Loucy (cell line): Measurements from ENCODE around the gene C1QTNF9.

Experiments used
- H2AFZ ChIP-seq: fragments of 200-600 bp; sonication (generic); 2 replicates; pipeline ENCODE4 v1.6.0; 2016; ENCODE audit warnings: antibody characterized with exemption, mild to moderate bottlenecking, low read length, moderate library complexity
- H3F3A ChIP-seq: fragments of 200-600 bp; 2 replicates; pipeline ENCODE4 v1.6.0; 2016; ENCODE audit warnings: antibody characterized with exemption, low read depth, mild to moderate bottlenecking
- H3K27me3 ChIP-seq: fragments of 200-600 bp; sonication (generic); 2 replicates; pipeline ENCODE4 v1.6.1; 2014; ENCODE audit warnings: low read length, mild to moderate bottlenecking; ENCODE audit not compliant: insufficient read depth, poor library complexity, severe bottlenecking
- H3K36me3 ChIP-seq: fragments of 200-600 bp; sonication (generic); 2 replicates; pipeline ENCODE4 v1.6.1; 2016; ENCODE audit warnings: low read length; ENCODE audit not compliant: insufficient read depth
- H3K4me1 ChIP-seq: fragments of 200-600 bp; sonication (generic); 2 replicates; pipeline ENCODE4 v1.5.1; 2014; ENCODE audit warnings: low read length, mild to moderate bottlenecking; ENCODE audit not compliant: insufficient read depth, poor library complexity, severe bottlenecking
- H3K4me2 ChIP-seq: fragments of 200-600 bp; sonication (generic); 2 replicates; pipeline ENCODE4 v1.6.0; 2014; ENCODE audit warnings: antibody characterized with exemption, low read length, low read depth, mild to moderate bottlenecking; ENCODE audit not compliant: poor library complexity, severe bottlenecking
- H3K4me3 ChIP-seq: fragments of 200-600 bp; sonication (generic); 2 replicates; pipeline ENCODE4 v1.5.1; 2014; ENCODE audit warnings: low read length, mild to moderate bottlenecking, mixed read lengths; ENCODE audit not compliant: poor library complexity, severe bottlenecking
- H3K79me2 ChIP-seq: fragments of 200-600 bp; sonication (generic); 2 replicates; pipeline ENCODE4 v1.6.1; 2014; ENCODE audit warnings: low read length; ENCODE audit not compliant: insufficient read depth
- H3K9ac ChIP-seq: fragments of 200-600 bp; sonication (generic); 2 replicates; pipeline ENCODE4 v1.6.0; 2014; ENCODE audit warnings: mild to moderate bottlenecking, low read depth, low read length, moderate library complexity; ENCODE audit not compliant: poor library complexity, severe bottlenecking
- H3K9me2 ChIP-seq: fragments of 200-600 bp; sonication (generic); replicated peaks from 2 replicates; pipeline ENCODE4 v1.6.1; 2016; ENCODE audit warnings: low read depth, low read length, mixed read lengths
- H3K9me3 ChIP-seq: fragments of 200-600 bp; sonication (generic); 2 replicates; pipeline ENCODE4 v1.6.1; 2014; ENCODE audit warnings: mild to moderate bottlenecking, antibody characterized with exemption, low read length, low read depth; ENCODE audit not compliant: insufficient read depth
- H4K20me1 ChIP-seq: fragments of 200-600 bp; sonication (generic); 2 replicates; pipeline ENCODE4 v1.6.0; 2014; ENCODE audit warnings: antibody characterized with exemption, low read length, mild to moderate bottlenecking; ENCODE audit not compliant: insufficient read depth, poor library complexity, severe bottlenecking
- CTCF ChIP-seq: fragments of 200-600 bp; sonication (generic); conservative IDR thresholded peaks from 2 replicates; pipeline ENCODE4 v1.5.1; 2014; ENCODE audit warnings: mild to moderate bottlenecking, antibody characterized with exemption, low read length
- EZH2phosphoT487 ChIP-seq: fragments of 200-600 bp; IDR thresholded peaks from 2 replicates; pipeline ENCODE4 v1.6.1; 2018; ENCODE audit warnings: antibody characterized with exemption, mild to moderate bottlenecking, moderate library complexity, borderline replicate concordance

Gene C1QTNF9

GRCh38 chr13:24353736-24354135, 44.4 kb downstream of the C1QTNF9 start:
- Histone ChIP-seq H3F3A (no peaks in the 10 kb centered on the region), H3K36me3 (no peaks in the 10 kb centered on the region)

GRCh38 chr13:24355103-24355502, 45.7 kb downstream of the C1QTNF9 start:
- H3K4me1 ChIP-seq: no peaks in the 10 kb centered on the region
- H3K27me3 ChIP-seq: no peaks in the 10 kb centered on the region
- H2AFZ ChIP-seq: no peak overlapping the region
- no peaks in the 10 kb centered on the region for H3K36me3 ChIP-seq
- TF ChIP-seq CTCF (no peak), EZH2phosphoT487 (no peak)
- H3K9me2 ChIP-seq: no peaks in the 10 kb centered on the region
- no peaks in the 10 kb centered on the region for H3K9me3 ChIP-seq
- H3K4me3 ChIP-seq: no peak overlapping the region
- no peaks in the 10 kb centered on the region for H4K20me1 ChIP-seq
- no peaks in the 10 kb centered on the region for H3K79me2 ChIP-seq
- H3K4me2 ChIP-seq: no peak overlapping the region
- H3K9ac ChIP-seq: no peak overlapping the region
- H3F3A ChIP-seq: no peaks in the 10 kb centered on the region

More at GRCh38 chr13:24353736-24354135, 44.4 kb downstream of the C1QTNF9 start:
- Histone ChIP-seq H3K9me3 (no peaks in the 10 kb centered on the region), H3K79me2 (no peaks in the 10 kb centered on the region), H3K9ac (no peak overlapping the region), H3K9me2 (no peaks in the 10 kb centered on the region), H3K4me1 (no peaks in the 10 kb centered on the region), H2AFZ (no peak overlapping the region), H3K4me2 (no peak overlapping the region), H3K4me3 (no peak overlapping the region), H4K20me1 (no peaks in the 10 kb centered on the region), H3K27me3 (no peaks in the 10 kb centered on the region)
- TF ChIP-seq EZH2phosphoT487: no peak
- TF ChIP-seq CTCF: no peak

DNA sequence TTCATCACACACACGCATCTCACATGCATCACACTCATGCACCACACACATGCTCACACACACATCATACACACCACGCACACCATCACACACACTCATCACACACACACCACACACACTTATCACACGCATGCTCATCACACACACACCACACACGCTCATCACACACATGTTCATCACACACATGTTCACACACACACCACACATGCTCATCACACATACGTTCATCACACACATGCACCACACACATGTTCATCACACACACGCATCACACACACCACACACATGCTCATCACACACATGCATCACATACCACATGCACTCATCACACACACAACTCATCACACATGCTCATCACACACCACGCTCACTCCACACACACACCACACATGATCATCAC, 46.9 kb downstream of the C1QTNF9 start:
- Histone ChIP-seq H3K9ac (no peak overlapping the region), H3K9me3 (no peaks in the 10 kb centered on the region), H4K20me1 (no peaks in the 10 kb centered on the region), H3K27me3 (no peaks in the 10 kb centered on the region), H3K4me1 (no peaks in the 10 kb centered on the region), H3K4me2 (no peak overlapping the region), H3K36me3 (no peaks in the 10 kb centered on the region), H3K79me2 (no peaks in the 10 kb centered on the region), H2AFZ (no peak overlapping the region), H3K4me3 (no peak overlapping the region), H3F3A (no peaks in the 10 kb centered on the region), H3K9me2 (no peaks in the 10 kb centered on the region)
- TF ChIP-seq EZH2phosphoT487 (no peak), CTCF (no peak)
